Sigmoid colon (tissue), 7 donors: Measurements from ENCODE around the gene SYT7. TPM values are rescaled to one million over a fixed set of nuclear protein-coding genes. Genes with fewer than 3 reads are reported as not detected.

ENCODE experiments used
- DNase-seq: peaks from one replicate; pipeline ENCODE4 v3.0.0-alpha.2; 2019
- H3K27ac ChIP-seq, 4 donors: fragments of 200-600 bp; sonication (generic); one replicate each; pipeline ENCODE4 v1.5.1; 2016 to 2019; ENCODE audit warnings: mild to moderate bottlenecking in 1 of 4
- H3K27me3 ChIP-seq, 3 donors: fragments of 200-600 bp; sonication (generic); one replicate each; pipeline ENCODE4 v1.5.1; 2019; ENCODE audit warnings: mild to moderate bottlenecking in 1 of 3
- H3K36me3 ChIP-seq, 4 donors: fragments of 200-600 bp; sonication (generic); one replicate each; pipeline ENCODE4 v1.5.1; 2016 to 2019
- H3K4me1 ChIP-seq, 4 donors: fragments of 200-600 bp; sonication (generic); one replicate each; pipeline ENCODE4 v1.5.1; 2017 to 2019
- H3K4me3 ChIP-seq, 4 donors: fragments of 200-600 bp; sonication (generic); one replicate each; pipeline ENCODE4 v1.5.1; 2017 to 2019; ENCODE audit warnings: mild to moderate bottlenecking in 2 of 4, moderate library complexity in 1 of 4
- H3K9me3 ChIP-seq, 4 donors: fragments of 200-600 bp in 3 of 4; sonication (generic) in 3 of 4; one replicate each; pipeline versions ENCODE4 v1.5.1 to v1.6.1; 2013 to 2019
- EP300 ChIP-seq, 4 donors: sonication (generic); formaldehyde crosslinking; IDR thresholded peaks; one replicate each; pipeline ENCODE4 v1.6.1; 2017; ENCODE audit warnings: antibody characterized with exemption in 4 of 4
- POLR2A ChIP-seq, 2 donors: fragments of 450-650 bp; IDR thresholded peaks; one replicate each; pipeline ENCODE4 v1.6.1; 2016; ENCODE audit warnings: antibody characterized with exemption in 2 of 2, mild to moderate bottlenecking in 2 of 2, moderate library complexity in 2 of 2
- POLR2AphosphoS5 ChIP-seq, 4 donors: sonication (generic); formaldehyde crosslinking; IDR thresholded peaks; one replicate each; pipeline ENCODE4 v1.6.1; 2017; ENCODE audit warnings: antibody characterized with exemption in 4 of 4
- WGBS, 2 donors: extraction: QIAGEN DNeasy Blood & Tissue Kit; methylation state at CpG; one replicate each; pipeline ENCODE4 v1.1.7; 2013; 5-methylcytosine and 5-hydroxymethylcytosine counted together
- intact Hi-C: fragments of 100-400 bp; cut with DNase I; formaldehyde crosslinking; loops from one replicate; pipeline ENCODE4 v1.15.1; 2023
- polyA plus RNA-seq, 3 donors: library from polyadenylated mRNA; stranded (reverse); fragments of 200-250 nt; gene quantifications; one replicate each; pipeline ENCODE4 v1.2.3, GENCODE V29; 2013
- total RNA-seq, 4 donors: library from RNA; depleted of rRNA; stranded (reverse); fragments of >200 nt; gene quantifications; one replicate each; pipeline ENCODE4 v1.1.0, GENCODE V29; 2016
- TF ChIP-seq, protein P1 (sequence below), 4 experiments: fragments of 450-650 bp in 3 of 4; fragments of 200-600 bp in 1 of 4; IDR thresholded peaks; one replicate each; pipeline ENCODE4 v1.5.1; 2016 to 2019; ENCODE audit warnings: antibody characterized with exemption in 4 of 4, mild to moderate bottlenecking in 3 of 4, moderate library complexity in 2 of 4
- donor health status: healthy with polysubstance abuse.
- donor health status: Bipolar disorder and iron deficiency.
- donor health status: healthy.

SYT7 gene
- total and polyA plus RNA-seq, 7 donors = 0.66 to 8.4 (median 3.6) TPM

DNA sequence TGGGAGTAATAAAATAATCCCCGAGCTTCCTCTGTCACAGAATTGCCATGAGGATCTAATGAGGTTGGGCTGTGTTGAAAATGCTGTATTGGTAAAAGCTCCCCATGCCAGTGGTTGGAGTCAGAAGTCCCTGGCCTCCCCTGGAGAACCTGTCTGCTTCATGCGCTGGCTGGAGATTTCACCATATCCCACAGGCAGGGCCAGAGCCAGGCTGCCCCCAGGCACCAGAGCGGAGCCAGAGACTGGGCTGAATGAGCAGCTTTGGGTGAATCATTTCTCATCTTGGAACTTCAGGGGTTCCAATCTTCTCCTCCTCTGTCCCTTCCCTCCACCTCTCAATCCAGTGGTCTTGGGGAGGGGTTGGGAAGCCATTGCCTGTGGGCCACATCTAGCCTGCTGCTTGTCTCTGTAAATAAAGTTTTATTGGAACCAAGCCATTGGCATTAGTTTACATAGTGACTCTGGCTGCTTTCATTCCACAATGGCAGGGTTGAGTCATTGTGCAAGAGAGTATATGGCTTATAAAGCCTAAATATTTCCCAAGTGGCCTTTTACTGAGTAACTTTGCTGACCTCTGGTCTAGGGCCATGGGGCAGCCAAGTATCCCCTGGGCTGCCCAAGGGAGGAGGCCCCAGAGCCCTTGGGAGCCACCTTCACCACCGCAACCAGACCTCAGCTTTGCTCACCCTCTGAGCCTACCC is 37.1 kb downstream of the SYT7 start:
- H3K36me3 ChIP-seq = no peaks in the 10 kb centered on the region
- peaks cover 0 to 9% (median 4%) of the 10 kb centered on the region in 4 donors for H3K4me1 ChIP-seq
- DNase-seq = no peak
- no peak overlapping the region for H3K27ac ChIP-seq
- no peaks in the 10 kb centered on the region for H3K9me3 ChIP-seq
- H3K27me3 ChIP-seq = peaks cover 11 to 44% (median 22%) of the 10 kb centered on the region in 3 donors
- TF ChIP-seq EP300 (IDR thresholded peaks at IDR 0.05) (no peak), POLR2A (IDR thresholded peaks at IDR 0.05) (no peak), POLR2AphosphoS5 (IDR thresholded peaks at IDR 0.05) (no peak)
- TF ChIP-seq, protein P1, sequence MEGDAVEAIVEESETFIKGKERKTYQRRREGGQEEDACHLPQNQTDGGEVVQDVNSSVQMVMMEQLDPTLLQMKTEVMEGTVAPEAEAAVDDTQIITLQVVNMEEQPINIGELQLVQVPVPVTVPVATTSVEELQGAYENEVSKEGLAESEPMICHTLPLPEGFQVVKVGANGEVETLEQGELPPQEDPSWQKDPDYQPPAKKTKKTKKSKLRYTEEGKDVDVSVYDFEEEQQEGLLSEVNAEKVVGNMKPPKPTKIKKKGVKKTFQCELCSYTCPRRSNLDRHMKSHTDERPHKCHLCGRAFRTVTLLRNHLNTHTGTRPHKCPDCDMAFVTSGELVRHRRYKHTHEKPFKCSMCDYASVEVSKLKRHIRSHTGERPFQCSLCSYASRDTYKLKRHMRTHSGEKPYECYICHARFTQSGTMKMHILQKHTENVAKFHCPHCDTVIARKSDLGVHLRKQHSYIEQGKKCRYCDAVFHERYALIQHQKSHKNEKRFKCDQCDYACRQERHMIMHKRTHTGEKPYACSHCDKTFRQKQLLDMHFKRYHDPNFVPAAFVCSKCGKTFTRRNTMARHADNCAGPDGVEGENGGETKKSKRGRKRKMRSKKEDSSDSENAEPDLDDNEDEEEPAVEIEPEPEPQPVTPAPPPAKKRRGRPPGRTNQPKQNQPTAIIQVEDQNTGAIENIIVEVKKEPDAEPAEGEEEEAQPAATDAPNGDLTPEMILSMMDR (IDR thresholded peaks at IDR 0.05) = no peak
- 94 to 95% methylated on average over 4 of the region's 4 CpGs for WGBS, 2 donors
- no peak overlapping the region for H3K4me3 ChIP-seq
- intact Hi-C loops = no loop called here

DNA sequence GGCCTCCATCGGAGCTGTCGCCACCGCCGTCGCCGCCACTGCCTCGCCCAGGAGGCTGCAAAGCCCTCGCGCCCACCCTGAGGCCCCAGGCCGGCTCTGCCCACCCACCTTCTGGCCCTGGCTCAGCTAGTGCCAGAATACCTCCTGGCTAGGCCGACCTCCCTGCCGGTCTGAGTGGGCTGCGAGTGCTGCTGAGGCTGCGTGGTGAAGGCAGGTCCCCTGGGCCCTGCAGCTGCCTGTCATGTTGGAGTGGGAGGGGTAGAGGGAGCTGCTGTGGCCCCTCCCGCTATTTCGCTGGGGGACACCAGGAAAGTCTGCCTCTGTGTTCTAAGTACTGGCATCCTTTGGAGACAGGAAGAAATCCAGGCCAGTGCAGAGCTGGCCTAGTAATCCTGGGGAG is 38.2 kb downstream of the SYT7 start:
- TF ChIP-seq POLR2AphosphoS5 (IDR thresholded peaks at IDR 0.05) (no peak), POLR2A (IDR thresholded peaks at IDR 0.05) (no peak), EP300 (IDR thresholded peaks at IDR 0.05) (no peak)
- TF ChIP-seq, protein P1 (IDR thresholded peaks at IDR 0.05) = no peak
- H3K4me3 ChIP-seq = no peak overlapping the region
- no peak for DNase-seq
- intact Hi-C loops = no loop called here
- peaks cover 0 to 9% (median 4%) of the 10 kb centered on the region in 4 donors for H3K4me1 ChIP-seq
- no peak overlapping the region for H3K27ac ChIP-seq
- no peaks in the 10 kb centered on the region for H3K36me3 ChIP-seq
- no peaks in the 10 kb centered on the region for H3K9me3 ChIP-seq
- WGBS, 2 donors = 90 to 92% methylated on average over 16 of the region's 16 CpGs
- peaks cover 11 to 37% (median 22%) of the 10 kb centered on the region in 3 donors for H3K27me3 ChIP-seq

DNA sequence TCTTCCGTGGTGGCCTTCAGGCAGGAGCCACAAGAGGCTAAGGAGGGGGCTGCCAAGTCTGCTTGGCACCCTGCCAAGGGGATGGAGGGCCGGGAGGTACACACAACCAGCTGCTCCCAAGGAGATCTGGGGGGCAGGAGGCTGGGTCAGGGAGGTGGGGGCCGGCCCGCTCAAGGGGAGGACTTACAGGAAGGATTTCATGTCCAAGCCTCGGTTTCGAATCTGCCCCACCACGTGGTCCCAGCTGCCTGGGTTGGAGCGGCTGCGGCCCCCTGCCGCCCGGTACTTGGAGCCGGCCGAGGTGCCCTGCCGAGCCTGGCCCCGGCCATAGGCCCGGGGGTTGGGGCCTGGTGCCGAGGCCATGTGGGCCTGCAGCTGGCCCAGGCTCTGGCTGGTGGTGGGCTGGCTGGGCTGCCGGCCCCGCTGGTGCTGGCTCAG is 38.8 kb downstream of the SYT7 start:
- 61 to 76% methylated on average over 19 of the region's 19 CpGs for WGBS, 2 donors
- Histone ChIP-seq H3K27me3 (peaks cover 11 to 36% (median 16%) of the 10 kb centered on the region in 3 donors), H3K27ac (no peak overlapping the region), H3K4me3 (no peak overlapping the region), H3K36me3 (no peaks in the 10 kb centered on the region), H3K9me3 (no peaks in the 10 kb centered on the region), H3K4me1 (peaks cover 0 to 9% (median 4%) of the 10 kb centered on the region in 4 donors)
- TF ChIP-seq POLR2A (IDR thresholded peaks at IDR 0.05) (no peak), EP300 (IDR thresholded peaks at IDR 0.05) (no peak), POLR2AphosphoS5 (IDR thresholded peaks at IDR 0.05) (no peak)
- TF ChIP-seq, protein P1 (IDR thresholded peaks at IDR 0.05) = no peak
- intact Hi-C loops = no loop called here
- DNase-seq = no peak

DNA sequence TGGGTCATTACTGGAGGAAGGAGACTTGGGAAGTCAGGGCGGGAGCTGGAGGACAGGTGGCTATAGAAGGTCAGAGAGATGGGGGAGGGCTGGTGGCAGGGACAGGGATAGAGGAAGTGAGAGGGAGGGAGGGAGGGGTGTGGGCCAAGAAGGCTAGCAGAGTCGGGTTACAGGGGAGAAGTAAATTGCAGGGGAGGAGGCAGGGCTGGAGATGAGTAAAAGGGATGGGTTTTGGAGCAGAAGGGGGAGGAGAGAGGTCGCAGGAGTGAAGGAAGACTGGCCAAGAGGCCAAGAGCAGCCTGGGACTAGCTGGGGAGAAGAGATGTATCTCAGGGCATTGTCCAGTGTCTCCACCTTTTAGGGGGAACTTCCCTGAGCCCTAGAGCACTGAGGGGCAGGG is 39.3 kb downstream of the SYT7 start:
- Histone ChIP-seq H3K4me3 (no peak overlapping the region), H3K9me3 (no peaks in the 10 kb centered on the region), H3K36me3 (no peaks in the 10 kb centered on the region), H3K27ac (no peak overlapping the region), H3K4me1 (peaks cover 0 to 9% (median 4%) of the 10 kb centered on the region in 4 donors), H3K27me3 (peaks cover 6 to 31% (median 11%) of the 10 kb centered on the region in 3 donors)
- TF ChIP-seq POLR2AphosphoS5 (IDR thresholded peaks at IDR 0.05) = no peak
- TF ChIP-seq, protein P1 (IDR thresholded peaks at IDR 0.05) = no peak
- no peak for TF ChIP-seq POLR2A (IDR thresholded peaks at IDR 0.05)
- TF ChIP-seq EP300 (IDR thresholded peaks at IDR 0.05) = no peak
- DNase-seq = no peak
- WGBS, 2 donors = 12 to 22% methylated on average over 3 of the region's 3 CpGs
- intact Hi-C loops = no loop called here
